Parathyroid adenoma (tissue), 2 donors: Measurements from ENCODE around the gene CD320.

ENCODE experiments used
- H2AFZ ChIP-seq: fragments of 300-600 bp; sonication (generic); one replicate; pipeline ENCODE4 v1.7.0; 2017; ENCODE audit warnings: antibody characterized with exemption, mild to moderate bottlenecking
- H3K27ac ChIP-seq: fragments of 300-600 bp; sonication (generic); one replicate; pipeline ENCODE4 v1.7.0; 2017
- H3K27me3 ChIP-seq: fragments of 300-600 bp; sonication (generic); one replicate; pipeline ENCODE4 v1.7.0; 2017; ENCODE audit warnings: low read length; ENCODE audit not compliant: control insufficient read depth, insufficient read depth
- H3K36me3 ChIP-seq: fragments of 300-600 bp; sonication (generic); one replicate; pipeline ENCODE4 v1.7.0; 2017; ENCODE audit warnings: low read length; ENCODE audit not compliant: control insufficient read depth, insufficient read depth
- H3K4me1 ChIP-seq: fragments of 300-600 bp; sonication (generic); one replicate; pipeline ENCODE4 v1.7.0; 2017; ENCODE audit warnings: control low read depth
- H3K4me2 ChIP-seq: fragments of 300-600 bp; sonication (generic); one replicate; pipeline ENCODE4 v1.7.0; 2017; ENCODE audit warnings: low read length
- H3K4me3 ChIP-seq: fragments of 300-600 bp; sonication (generic); one replicate; pipeline ENCODE4 v1.7.0; 2017; ENCODE audit warnings: low read depth, low read length
- H3K79me2 ChIP-seq: fragments of 300-600 bp; sonication (generic); one replicate; pipeline ENCODE4 v1.7.0; 2017; ENCODE audit warnings: control low read depth
- H3K9ac ChIP-seq: fragments of 300-600 bp; sonication (generic); one replicate; pipeline ENCODE4 v1.7.0; 2017; ENCODE audit warnings: mild to moderate bottlenecking
- H3K9me3 ChIP-seq: fragments of 300-600 bp; sonication (generic); one replicate; pipeline ENCODE4 v1.7.0; 2017; ENCODE audit warnings: low read length; ENCODE audit not compliant: control insufficient read depth
- TF ChIP-seq, protein P1 (sequence below): fragments of 300-600 bp; sonication (generic); IDR thresholded peaks from one replicate; pipeline ENCODE4 v1.7.0; 2017; ENCODE audit warnings: antibody characterized with exemption, mild to moderate bottlenecking
- donor health status: primary hyperparathyroidism.

CD320 gene

DNA sequence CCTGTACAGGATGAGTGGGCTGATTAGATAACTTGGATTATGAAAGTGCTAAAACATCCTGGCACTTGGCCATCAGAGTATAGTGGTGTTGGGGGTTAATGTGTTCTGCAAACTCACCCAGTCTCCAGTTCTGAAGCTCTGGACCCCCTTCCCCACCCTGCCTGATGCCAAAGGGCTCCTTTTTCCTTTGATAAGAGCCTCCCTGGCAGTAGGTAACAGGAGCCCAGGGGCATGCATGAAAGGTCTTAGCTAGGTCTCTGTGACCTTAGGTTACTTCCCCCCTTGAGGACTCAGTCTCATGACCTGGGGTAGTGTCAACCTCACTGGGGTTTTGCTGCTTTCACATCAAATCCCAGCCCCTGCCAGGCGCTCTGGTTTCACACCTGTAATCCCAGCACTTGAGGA is 15.6 kb upstream of the CD320 start:
- Histone ChIP-seq H3K27ac (no peak overlapping the region), H3K9ac (no peak overlapping the region), H3K36me3 (no peaks in the 10 kb centered on the region), H3K9me3 (no peaks in the 10 kb centered on the region), H2AFZ (no peak overlapping the region), H3K4me1 (peaks cover 16% of the 10 kb centered on the region), H3K4me3 (no peak overlapping the region), H3K79me2 (peaks cover 18% of the 10 kb centered on the region), H3K27me3 (no peaks in the 10 kb centered on the region), H3K4me2 (no peak overlapping the region)
- TF ChIP-seq, protein P1, sequence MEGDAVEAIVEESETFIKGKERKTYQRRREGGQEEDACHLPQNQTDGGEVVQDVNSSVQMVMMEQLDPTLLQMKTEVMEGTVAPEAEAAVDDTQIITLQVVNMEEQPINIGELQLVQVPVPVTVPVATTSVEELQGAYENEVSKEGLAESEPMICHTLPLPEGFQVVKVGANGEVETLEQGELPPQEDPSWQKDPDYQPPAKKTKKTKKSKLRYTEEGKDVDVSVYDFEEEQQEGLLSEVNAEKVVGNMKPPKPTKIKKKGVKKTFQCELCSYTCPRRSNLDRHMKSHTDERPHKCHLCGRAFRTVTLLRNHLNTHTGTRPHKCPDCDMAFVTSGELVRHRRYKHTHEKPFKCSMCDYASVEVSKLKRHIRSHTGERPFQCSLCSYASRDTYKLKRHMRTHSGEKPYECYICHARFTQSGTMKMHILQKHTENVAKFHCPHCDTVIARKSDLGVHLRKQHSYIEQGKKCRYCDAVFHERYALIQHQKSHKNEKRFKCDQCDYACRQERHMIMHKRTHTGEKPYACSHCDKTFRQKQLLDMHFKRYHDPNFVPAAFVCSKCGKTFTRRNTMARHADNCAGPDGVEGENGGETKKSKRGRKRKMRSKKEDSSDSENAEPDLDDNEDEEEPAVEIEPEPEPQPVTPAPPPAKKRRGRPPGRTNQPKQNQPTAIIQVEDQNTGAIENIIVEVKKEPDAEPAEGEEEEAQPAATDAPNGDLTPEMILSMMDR, result no peak

DNA sequence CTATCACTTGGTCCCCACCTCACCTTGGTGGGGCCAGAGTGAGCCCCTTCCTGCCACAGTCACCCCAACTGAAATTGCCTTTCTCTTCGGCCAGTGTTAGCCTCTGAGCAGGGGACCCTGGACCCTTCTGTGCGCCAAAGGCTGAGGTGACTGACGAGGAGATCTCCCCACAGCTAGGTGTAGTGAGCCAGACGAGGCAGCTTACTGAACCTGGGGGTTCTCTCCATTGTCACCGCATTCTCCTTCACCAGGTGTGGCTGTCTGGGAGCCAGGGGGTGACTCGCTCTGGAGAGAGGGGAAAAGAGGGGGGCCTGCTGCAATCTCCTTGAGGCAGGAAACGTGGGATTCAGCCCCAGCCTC is 14.5 kb upstream of the CD320 start:
- Histone ChIP-seq H2AFZ (no peak overlapping the region), H3K27ac (no peak overlapping the region), H3K36me3 (no peaks in the 10 kb centered on the region), H3K4me3 (peak overlapping the region; percentile 99), H3K27me3 (no peaks in the 10 kb centered on the region), H3K4me1 (peaks cover 16% of the 10 kb centered on the region), H3K9me3 (no peaks in the 10 kb centered on the region), H3K4me2 (peak overlapping the region; percentile 54), H3K79me2 (peaks cover 18% of the 10 kb centered on the region), H3K9ac (no peak overlapping the region)
- TF ChIP-seq, protein P1, result no peak

DNA sequence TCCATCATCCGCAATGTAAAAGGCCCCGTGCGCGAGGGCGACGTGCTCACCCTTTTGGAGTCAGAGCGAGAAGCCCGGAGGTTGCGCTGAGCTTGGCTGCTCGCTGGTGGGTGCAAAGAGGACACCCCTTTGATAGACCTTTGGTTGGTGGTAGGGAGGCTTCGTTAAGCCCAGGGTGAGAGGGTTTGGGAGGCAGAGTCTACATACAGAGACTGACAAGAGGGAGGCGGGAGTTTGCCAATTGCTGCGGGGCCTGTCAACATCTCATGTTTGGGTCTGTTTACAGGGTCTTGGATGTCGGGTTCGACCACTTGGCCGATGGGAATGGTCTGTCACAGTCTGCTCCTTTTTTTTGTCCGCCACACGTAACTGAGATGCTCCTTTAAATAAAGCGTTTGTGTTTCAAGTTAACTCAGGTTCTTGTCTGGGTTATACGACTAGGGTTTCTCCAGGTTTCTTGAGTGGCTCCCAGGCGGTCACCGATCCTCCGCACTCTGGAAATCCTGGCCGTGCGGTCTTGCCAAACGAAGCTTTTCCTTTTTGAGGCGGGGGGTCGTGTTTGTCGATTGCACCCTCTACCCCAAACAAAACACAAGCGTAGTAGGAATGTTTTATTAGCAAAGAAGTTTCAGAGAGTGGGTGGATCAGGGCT is 14.0 kb upstream of the CD320 start:
- Histone ChIP-seq H3K4me1 (peaks cover 16% of the 10 kb centered on the region), H3K4me2 (peak overlapping the region; percentile 54), H3K9ac (peak overlapping the region; percentile 34), H3K27me3 (no peaks in the 10 kb centered on the region), H3K9me3 (no peaks in the 10 kb centered on the region), H2AFZ (peak overlapping the region; percentile 79), H3K36me3 (no peaks in the 10 kb centered on the region), H3K79me2 (peaks cover 23% of the 10 kb centered on the region), H3K4me3 (peak overlapping the region; percentile 99), H3K27ac (peak overlapping the region; percentile 82)
- TF ChIP-seq, protein P1, result no peak

DNA sequence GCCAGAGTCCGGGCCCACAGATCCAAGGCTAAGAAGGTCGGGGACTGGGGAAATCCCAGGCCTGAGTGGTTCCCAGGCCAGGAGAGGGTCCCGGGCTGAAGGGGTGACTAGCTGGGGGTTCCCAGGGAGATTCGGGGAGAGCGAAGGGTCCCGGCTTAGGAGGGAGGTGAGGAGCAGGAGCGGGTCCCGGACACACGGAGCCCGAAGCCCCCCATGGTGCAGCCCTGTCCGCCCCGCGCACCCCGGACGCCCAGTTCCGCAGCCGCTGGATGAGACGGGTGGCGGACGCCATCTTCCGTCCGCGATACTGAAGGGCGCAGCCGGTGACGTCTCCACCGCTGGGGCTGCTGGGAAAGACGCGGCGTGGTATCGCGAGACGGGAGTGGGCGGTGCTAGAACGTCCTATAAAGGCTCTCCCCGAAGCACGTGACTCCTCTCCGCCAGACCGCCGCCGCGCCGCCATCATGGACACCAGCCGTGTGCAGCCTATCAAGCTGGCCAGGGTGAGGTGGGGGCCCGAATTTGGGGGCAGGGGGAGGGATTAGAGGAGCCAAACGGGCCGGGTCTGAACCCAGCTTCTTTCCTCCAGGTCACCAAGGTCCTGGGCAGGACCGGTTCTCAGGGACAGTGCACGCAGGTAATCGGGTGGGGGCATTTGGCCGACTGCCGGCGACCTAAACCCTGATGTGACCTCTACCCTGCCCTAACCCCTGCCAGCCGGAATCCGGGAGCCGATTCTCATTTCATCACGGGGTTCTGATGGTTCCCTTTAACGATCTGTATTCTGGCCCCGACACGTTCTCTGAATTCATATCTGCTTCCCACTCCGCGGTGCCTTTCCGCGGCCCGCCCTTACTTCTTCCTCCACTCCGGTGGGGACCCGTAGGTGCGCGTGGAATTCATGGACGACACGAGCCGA is 13.2 kb upstream of the CD320 start, which contains the start of the genes NDUFA7 and RPS28:
Gene NDUFA7 (minus strand): TSS at position 309 of the 919 bp plus-strand sequence. CDS start 17 bp downstream, at position 292.
Gene RPS28 (plus strand): TSS at position 430 of the 919 bp plus-strand sequence. CDS start 35 bp downstream, at position 465.
- H3K9ac ChIP-seq, result peak within 1 kb of the TSS; percentile 89
- peak within 1 kb of the TSS; percentile 99 for H3K4me3 ChIP-seq
- peaks cover 16% of the 10 kb centered on the region for H3K4me1 ChIP-seq
- H3K9me3 ChIP-seq, result no peaks in the 10 kb centered on the region
- no peaks in the 10 kb centered on the region for H3K36me3 ChIP-seq
- TF ChIP-seq, protein P1, result peak; percentile 27
- H2AFZ ChIP-seq, result peak within 1 kb of the TSS; percentile 79
- peak within 1 kb of the TSS; percentile 82 for H3K27ac ChIP-seq
- no peaks in the 10 kb centered on the region for H3K27me3 ChIP-seq
- peak within 1 kb of the TSS; percentile 97 for H3K4me2 ChIP-seq
- peaks cover 29% of the 10 kb centered on the region for H3K79me2 ChIP-seq
